GM12878 (cell line): ENCODE data around the gene ERAS. TPM values are rescaled to one million over a fixed set of nuclear protein-coding genes. Genes with fewer than 3 reads are reported as not detected.

Experiments used
- ATAC-seq: fragments of 200-7000 bp; cut with Tn5 transposase; 3 replicates; pipeline ENCODE4 v1.9.1; 2020; ENCODE audit warnings: mild to moderate bottlenecking, moderate library complexity
- BruUV-seq: library from RNA; stranded (reverse); fragments of 400-500 nt; replicated peaks from 2 replicates; lab custom pipeline; 2021; lab: Mats Ljungman, UMichigan
- CTCF ChIA-PET: fragments of 300-600 bp; sonication (Branson Sonifier 250); formaldehyde crosslinking; extraction: SDS; loops from one replicate; lab custom pipeline; 2021; ENCODE audit warnings: inconsistent platforms; lab: Yijun Ruan, JAX
- POLR2A ChIA-PET: fragments of 350-600 bp; formaldehyde crosslinking; extraction: SDS; loops from one replicate; lab custom pipeline; 2021; ENCODE audit warnings: inconsistent platforms; lab: Charles Lee
- RAD21 ChIA-PET: fragments of 300-600 bp; sonication (Branson Sonifier 250); formaldehyde crosslinking; loops from one replicate; lab custom pipeline; 2023; ENCODE audit warnings: antibody characterized with exemption; ENCODE audit not compliant: unreplicated experiment; lab: Charles Lee
- SMC1A ChIA-PET: fragments of 300-600 bp; sonication (Branson Sonifier 250); formaldehyde crosslinking; loops from one replicate; lab custom pipeline; 2023; ENCODE audit not compliant: unreplicated experiment, uncharacterized antibody; lab: Charles Lee
- DNase-seq: peaks from one replicate; pipeline ENCODE4 v3.0.0-alpha.2; 2011; ENCODE audit warnings: low read depth, low spot score
- FAIRE-seq: peaks from 3 replicates; lab custom pipeline; 2011; peaks lifted over from hg19 to GRCh38; lab: Jason Lieb, UNC
- H2AFZ ChIP-seq: 2 replicates; pipeline ENCODE4 v1.6.0; 2011; ENCODE audit warnings: low read depth, low read length, control low read depth; ENCODE audit not compliant: control insufficient read depth
- H3K27ac ChIP-seq: 2 replicates; pipeline ENCODE4 v1.5.1; 2011; ENCODE audit warnings: control low read depth; ENCODE audit not compliant: control insufficient read depth, insufficient read depth
- H3K27me3 ChIP-seq, 2 experiments: replicated peaks in 1 of 2; 2 replicates each; pipeline versions ENCODE4 v1.6.0 to v1.6.1; 2011; ENCODE audit warnings: low read length in 1 of 2; ENCODE audit not compliant: control insufficient read depth in 2 of 2, insufficient read depth in 2 of 2
- H3K36me3 ChIP-seq, 2 experiments: 2 replicates each; pipeline ENCODE4 v1.5.1; 2011; ENCODE audit warnings: low read length in 1 of 2; ENCODE audit not compliant: control insufficient read depth in 2 of 2, insufficient read depth in 2 of 2
- H3K4me1 ChIP-seq: 2 replicates; pipeline ENCODE4 v1.6.1; 2011; ENCODE audit warnings: mild to moderate bottlenecking, low read length, moderate library complexity, mixed read lengths; ENCODE audit not compliant: control insufficient read depth, insufficient read depth
- H3K4me2 ChIP-seq: 2 replicates; pipeline ENCODE4 v1.6.0; 2011; ENCODE audit warnings: control low read depth; ENCODE audit not compliant: control insufficient read depth, insufficient read depth
- H3K4me3 ChIP-seq: fragments of 200-600 bp; sonication (generic); 2 replicates; pipeline ENCODE4 v1.5.1; 2016
- H3K79me2 ChIP-seq: 2 replicates; pipeline ENCODE4 v1.6.0; 2011; ENCODE audit warnings: low read length; ENCODE audit not compliant: control insufficient read depth, insufficient read depth
- H3K9ac ChIP-seq: 2 replicates; pipeline ENCODE4 v1.8.0; 2011; ENCODE audit warnings: low read length, control low read depth, mixed read lengths; ENCODE audit not compliant: control insufficient read depth, insufficient read depth
- H3K9me3 ChIP-seq: replicated peaks from 3 replicates; pipeline ENCODE4 v1.5.1; 2011; ENCODE audit warnings: mild to moderate bottlenecking, low read length; ENCODE audit not compliant: control insufficient read depth, insufficient read depth
- H4K20me1 ChIP-seq: 2 replicates; pipeline ENCODE4 v1.6.0; 2011; ENCODE audit not compliant: control insufficient read depth, insufficient read depth
- CEBPB ChIP-seq, 2 experiments: fragments of 150-350 bp in 1 of 2; IDR thresholded peaks; 2 replicates each; pipeline ENCODE4 v1.6.1; 2012 to 2014; ENCODE audit warnings: low read depth in 2 of 2, low read length in 2 of 2, borderline replicate concordance in 1 of 2, inconsistent platforms in 1 of 2
- CHD2 ChIP-seq: IDR thresholded peaks from 2 replicates; pipeline ENCODE4 v1.6.1; 2011; ENCODE audit warnings: low read depth, low read length, improper control_type of control experiment, borderline replicate concordance
- EP300 ChIP-seq, 2 experiments: fragments of 150-350 bp in 1 of 2; IDR thresholded peaks; 2 replicates each; pipeline ENCODE4 v1.6.1; 2011 to 2012; ENCODE audit warnings: low read depth in 2 of 2, low read length in 2 of 2, borderline replicate concordance in 1 of 2, improper control_type of control experiment in 1 of 2, inconsistent platforms in 1 of 2; ENCODE audit not compliant: control insufficient read depth in 1 of 2
- LARP7 ChIP-seq: fragments of 450-650 bp; IDR thresholded peaks from 2 replicates; pipeline ENCODE4 v1.6.1; 2017; ENCODE audit warnings: mild to moderate bottlenecking
- NFIC ChIP-seq: IDR thresholded peaks from 2 replicates; pipeline ENCODE4 v1.6.1; 2012; ENCODE audit warnings: low read depth, mild to moderate bottlenecking, inconsistent platforms, low read length, moderate library complexity
- NKRF ChIP-seq: fragments of 450-650 bp; conservative IDR thresholded peaks from 2 replicates; pipeline ENCODE4 v1.6.1; 2017; ENCODE audit warnings: mild to moderate bottlenecking, moderate library complexity
- SP1 ChIP-seq: IDR thresholded peaks from one replicate; pipeline ENCODE4 v1.6.1; 2011; ENCODE audit warnings: low read depth, low read length
- USF1 ChIP-seq: IDR thresholded peaks from 2 replicates; pipeline ENCODE4 v1.6.1; 2011; ENCODE audit warnings: borderline replicate concordance, low read depth, mild to moderate bottlenecking, moderate library complexity, mixed read lengths, low read length; ENCODE audit not compliant: insufficient read depth; ENCODE audit errors: extremely low read length
- ZSCAN29 ChIP-seq: fragments of 450-650 bp; IDR thresholded peaks from 2 replicates; pipeline ENCODE4 v1.6.1; 2017; ENCODE audit warnings: mild to moderate bottlenecking, moderate library complexity
- WGBS: methylation state at CpG from one replicate; pipeline ENCODE4 v1.1.6; 2016; ENCODE audit warnings: low lambda C conversion rate; ENCODE audit not compliant: insufficient replicate concordance, insufficient coverage; ENCODE audit errors: missing lambda C conversion rate; 5-methylcytosine and 5-hydroxymethylcytosine counted together
- in situ Hi-C: fragments of 300-500 bp; cut with MboI; formaldehyde crosslinking; loops from 9 replicates; pipeline ENCODE4 v1.14.3; 2018; ENCODE audit warnings: mixed read lengths
- intact Hi-C: fragments of 100-400 bp; cut with micrococcal nuclease; formaldehyde crosslinking; loops from one replicate; pipeline ENCODE4 v1.14.2; 2022; ENCODE audit not compliant: unreplicated experiment
- polyA plus RNA-seq, 11 experiments: library from polyadenylated mRNA; depleted of rRNA in 4 of 11; unstranded in 6 of 11; stranded (reverse) in 5 of 11; fragments of >200 nt; fragmentation: Nextera tagmentation in 4 of 11; fragmentation: Illumina TruSeq in 1 of 11; extraction: Ambion mirVana in 4 of 11; extraction: Trizol in 1 of 11; gene quantifications; 1 replicate in 1 of 11; 2 replicates in 10 of 11; pipeline versions ENCODE4 v1.2.1 to v1.2.3, GENCODE V29; 2011 to 2016; ENCODE audit warnings: inconsistent platforms in 2 of 11, missing spikeins in 2 of 11, low read depth in 1 of 11
- total RNA-seq, 4 experiments: library from RNA; depleted of rRNA in 3 of 4; stranded (reverse); fragments of >200 nt in 3 of 4; fragmentation: Illumina TruSeq in 1 of 4; extraction: Trizol in 1 of 4; gene quantifications; 2 replicates each; pipeline versions ENCODE4 v1.2.1 to v1.2.3, GENCODE V29; 2013 to 2021
- TF ChIP-seq, protein P1 (sequence below): IDR thresholded peaks from 2 replicates; pipeline ENCODE4 v1.6.1; 2012; ENCODE audit warnings: low read length, inconsistent platforms
- TF ChIP-seq, protein P2 (sequence below): IDR thresholded peaks from 2 replicates; pipeline ENCODE4 v1.6.1; 2012; ENCODE audit warnings: low read depth, low read length, improper control_type of control experiment

Gene ERAS
- total and polyA plus RNA-seq, 10 of the 15 experiments (the other 5 are each of a cell fraction or from before 2014, with no cell fraction given), result not detected

DNA sequence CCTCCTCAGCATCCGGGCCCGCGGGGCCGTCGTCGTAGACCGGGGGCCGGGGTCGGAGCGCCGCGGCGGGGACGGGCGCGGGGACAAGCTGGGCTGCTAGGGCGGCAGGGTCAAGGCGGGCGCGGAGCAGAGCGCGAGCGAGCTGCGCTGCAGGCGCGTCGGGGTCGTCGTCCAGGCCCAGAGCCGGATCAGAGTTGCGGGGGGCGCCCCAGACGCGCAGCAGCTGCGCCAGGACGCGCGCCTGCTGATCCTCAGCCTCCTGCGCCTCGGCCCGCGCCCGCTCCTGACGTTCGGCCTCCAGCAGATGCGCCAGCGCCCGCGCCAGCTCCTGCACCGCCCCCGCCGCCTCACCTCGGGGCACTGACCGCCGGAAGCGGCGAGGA lies 5.6 kb downstream of the ERAS start:
- CTCF ChIA-PET, result no interaction called here
- Histone ChIP-seq H3K79me2 (no peaks in the 10 kb centered on the region), H3K4me2 (no peak overlapping the region), H2AFZ (no peak overlapping the region), H3K4me3 (no peak overlapping the region), H4K20me1 (no peaks in the 10 kb centered on the region), H3K4me1 (no peaks in the 10 kb centered on the region), H3K36me3 (no peaks in the 10 kb centered on the region), H3K27me3 (0 out of 4 replicates have a peak, but pooled peaks cover 0 to 2% of the 10 kb centered on the region in 2 experiments), H3K9ac (no peak overlapping the region), H3K9me3 (no peaks in the 10 kb centered on the region; the same call in 2 of the 3 replicates), H3K27ac (no peak overlapping the region)
- no TSS peak for BruUV-seq
- 37% methylated on average over 26 of the region's 57 CpGs for WGBS
- DNase-seq (no peak), FAIRE-seq (no peak), ATAC-seq (no peak)
- TF ChIP-seq SP1 (no peak), EP300 (IDR thresholded peaks at IDR 0.05; ENCODE audit: borderline replicate concordance in 1 of 2, control insufficient read depth in 1 of 2, low read depth in 2 of 2, low read length in 2 of 2) (no peak), NKRF (no peak), LARP7 (no peak), USF1 (no peak), NFIC (no peak), CHD2 (no peak), ZSCAN29 (no peak), CEBPB (IDR thresholded peaks at IDR 0.05; ENCODE audit: borderline replicate concordance in 1 of 2, low read depth in 2 of 2, low read length in 2 of 2) (no peak)
- TF ChIP-seq, protein P1, sequence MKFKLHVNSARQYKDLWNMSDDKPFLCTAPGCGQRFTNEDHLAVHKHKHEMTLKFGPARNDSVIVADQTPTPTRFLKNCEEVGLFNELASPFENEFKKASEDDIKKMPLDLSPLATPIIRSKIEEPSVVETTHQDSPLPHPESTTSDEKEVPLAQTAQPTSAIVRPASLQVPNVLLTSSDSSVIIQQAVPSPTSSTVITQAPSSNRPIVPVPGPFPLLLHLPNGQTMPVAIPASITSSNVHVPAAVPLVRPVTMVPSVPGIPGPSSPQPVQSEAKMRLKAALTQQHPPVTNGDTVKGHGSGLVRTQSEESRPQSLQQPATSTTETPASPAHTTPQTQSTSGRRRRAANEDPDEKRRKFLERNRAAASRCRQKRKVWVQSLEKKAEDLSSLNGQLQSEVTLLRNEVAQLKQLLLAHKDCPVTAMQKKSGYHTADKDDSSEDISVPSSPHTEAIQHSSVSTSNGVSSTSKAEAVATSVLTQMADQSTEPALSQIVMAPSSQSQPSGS, result no peak
- TF ChIP-seq, protein P2, sequence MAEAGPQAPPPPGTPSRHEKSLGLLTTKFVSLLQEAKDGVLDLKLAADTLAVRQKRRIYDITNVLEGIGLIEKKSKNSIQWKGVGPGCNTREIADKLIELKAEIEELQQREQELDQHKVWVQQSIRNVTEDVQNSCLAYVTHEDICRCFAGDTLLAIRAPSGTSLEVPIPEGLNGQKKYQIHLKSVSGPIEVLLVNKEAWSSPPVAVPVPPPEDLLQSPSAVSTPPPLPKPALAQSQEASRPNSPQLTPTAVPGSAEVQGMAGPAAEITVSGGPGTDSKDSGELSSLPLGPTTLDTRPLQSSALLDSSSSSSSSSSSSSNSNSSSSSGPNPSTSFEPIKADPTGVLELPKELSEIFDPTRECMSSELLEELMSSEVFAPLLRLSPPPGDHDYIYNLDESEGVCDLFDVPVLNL, result no peak
- intact Hi-C loops (no loop called here), in situ Hi-C loops (no loop called here)
- POLR2A ChIA-PET, result interaction anchor here (0.7 kb wide), 1 partner anchor 193 kb away, joined by 3 read pairs; no protein-coding TSS in a partner anchor
- RAD21 ChIA-PET, result no interaction called here
- SMC1A ChIA-PET, result no interaction called here
